Epithelial cell of esophagus (primary cell): ENCODE data around the gene RNF34.

ENCODE experiments used
- DNase-seq: peaks from one replicate; pipeline ENCODE4 v3.0.0; 2010; ENCODE audit warnings: low read depth
- H3K4me3 ChIP-seq: 2 replicates; pipeline ENCODE4 v1.5.1; 2011; ENCODE audit warnings: mild to moderate bottlenecking, low read length, control low read depth
- TF ChIP-seq, protein P1 (sequence below): IDR thresholded peaks from 2 replicates; pipeline ENCODE4 v1.5.1; 2011; ENCODE audit warnings: low read depth, mild to moderate bottlenecking, low read length, control low read depth, inconsistent platforms; ENCODE audit not compliant: insufficient read depth; ENCODE audit errors: missing control alignments

The RNF34 gene

DNA sequence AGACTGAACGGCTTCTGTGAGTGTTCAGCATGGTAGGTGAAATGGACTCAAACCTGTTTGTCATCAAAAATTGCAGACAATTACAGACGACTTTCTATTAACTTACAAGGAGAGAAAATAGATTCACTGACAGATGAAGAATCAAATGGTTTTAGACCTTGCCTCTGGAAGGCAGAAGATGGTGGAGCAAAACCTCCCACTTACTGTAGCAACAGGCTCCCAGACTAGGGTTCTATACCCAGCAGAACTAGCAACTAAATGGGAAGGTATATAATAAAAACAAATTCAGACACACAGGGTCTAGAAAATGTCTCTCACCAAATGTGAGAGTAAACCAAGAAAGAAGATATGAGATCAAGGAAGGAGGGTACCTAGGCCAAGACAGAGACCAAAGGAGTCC, 36.8 kb downstream of the RNF34 start:
- no peak overlapping the region for H3K4me3 ChIP-seq
- no peak for DNase-seq
- TF ChIP-seq, protein P1, sequence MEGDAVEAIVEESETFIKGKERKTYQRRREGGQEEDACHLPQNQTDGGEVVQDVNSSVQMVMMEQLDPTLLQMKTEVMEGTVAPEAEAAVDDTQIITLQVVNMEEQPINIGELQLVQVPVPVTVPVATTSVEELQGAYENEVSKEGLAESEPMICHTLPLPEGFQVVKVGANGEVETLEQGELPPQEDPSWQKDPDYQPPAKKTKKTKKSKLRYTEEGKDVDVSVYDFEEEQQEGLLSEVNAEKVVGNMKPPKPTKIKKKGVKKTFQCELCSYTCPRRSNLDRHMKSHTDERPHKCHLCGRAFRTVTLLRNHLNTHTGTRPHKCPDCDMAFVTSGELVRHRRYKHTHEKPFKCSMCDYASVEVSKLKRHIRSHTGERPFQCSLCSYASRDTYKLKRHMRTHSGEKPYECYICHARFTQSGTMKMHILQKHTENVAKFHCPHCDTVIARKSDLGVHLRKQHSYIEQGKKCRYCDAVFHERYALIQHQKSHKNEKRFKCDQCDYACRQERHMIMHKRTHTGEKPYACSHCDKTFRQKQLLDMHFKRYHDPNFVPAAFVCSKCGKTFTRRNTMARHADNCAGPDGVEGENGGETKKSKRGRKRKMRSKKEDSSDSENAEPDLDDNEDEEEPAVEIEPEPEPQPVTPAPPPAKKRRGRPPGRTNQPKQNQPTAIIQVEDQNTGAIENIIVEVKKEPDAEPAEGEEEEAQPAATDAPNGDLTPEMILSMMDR = no peak

GRCh38 chr12:121438905-121439304, 39.0 kb downstream of the RNF34 start:
- TF ChIP-seq, protein P1 = no peak
- H3K4me3 ChIP-seq = no peak overlapping the region
- DNase-seq = no peak

DNA sequence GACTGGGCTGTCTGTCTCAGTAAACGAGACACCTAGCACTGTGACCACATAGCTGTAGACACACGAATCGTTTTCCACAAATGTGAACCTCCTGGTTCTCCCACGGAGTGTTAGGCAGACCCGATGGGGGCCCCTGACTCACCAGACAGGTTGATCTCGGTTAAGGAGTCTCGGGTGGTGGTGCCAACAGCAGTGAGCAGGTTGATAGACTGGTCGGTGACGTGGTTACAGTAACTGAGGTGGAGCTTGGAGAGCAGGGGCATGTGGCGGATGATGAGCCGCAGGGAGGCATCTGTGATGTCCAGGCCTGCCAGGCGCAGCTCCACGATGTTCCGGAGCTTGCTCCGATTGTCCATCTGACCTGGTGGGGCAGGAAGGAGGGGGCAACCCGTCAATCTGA, 39.8 kb downstream of the RNF34 start:
- no peak overlapping the region for H3K4me3 ChIP-seq
- TF ChIP-seq, protein P1 = no peak
- peak; percentile 25 for DNase-seq

DNA sequence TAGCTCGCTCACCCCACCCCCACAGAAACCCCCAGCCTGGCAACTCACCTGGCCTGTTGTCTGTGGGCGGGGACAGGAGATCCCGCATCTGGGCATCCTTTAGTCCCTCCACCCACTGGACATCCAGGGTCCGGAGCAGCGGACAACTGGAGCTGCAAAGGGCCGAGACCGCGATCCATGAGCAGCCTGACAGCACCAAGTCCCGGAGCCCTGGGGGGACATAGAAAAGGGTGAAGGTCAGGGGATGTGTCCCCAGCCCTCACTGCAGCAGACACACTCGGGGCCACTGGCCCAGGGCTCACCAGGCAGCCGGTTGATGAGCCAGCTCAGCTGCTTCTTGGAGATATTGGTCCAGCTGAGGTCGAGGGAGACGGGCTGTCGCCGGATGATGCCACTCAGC, 40.9 kb downstream of the RNF34 start:
- TF ChIP-seq, protein P1 = no peak
- DNase-seq = no peak
- no peak overlapping the region for H3K4me3 ChIP-seq

DNA sequence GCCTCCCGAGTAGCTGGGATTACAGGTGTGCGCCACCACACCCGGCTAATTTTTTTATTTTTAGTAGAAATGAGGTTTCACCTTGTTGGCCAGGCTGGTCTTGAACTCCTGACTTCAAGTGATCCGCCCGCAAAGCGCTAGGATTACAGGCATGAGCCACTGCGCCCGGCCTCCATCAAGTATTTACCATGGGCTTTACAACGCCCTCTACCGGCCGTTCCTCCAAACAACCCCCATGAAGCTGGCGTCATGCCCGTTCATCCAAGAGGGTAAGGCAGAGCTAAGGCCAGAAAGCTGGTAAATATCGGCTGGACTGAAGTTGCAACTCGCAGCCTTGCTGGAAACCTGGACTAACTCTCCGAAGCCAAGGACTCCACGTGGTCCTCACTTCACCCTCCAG, 41.6 kb downstream of the RNF34 start:
- no peak overlapping the region for H3K4me3 ChIP-seq
- TF ChIP-seq, protein P1 = no peak
- DNase-seq = no peak

GRCh38 chr12:121442028-121442948, 42.4 kb downstream of the RNF34 start:
- TF ChIP-seq, protein P1 = no peak
- DNase-seq = no peak
- H3K4me3 ChIP-seq = no peak overlapping the region
